CD4-positive, alpha-beta T cell treated with Interleukin-4 for 1 hour (primary cell): ENCODE data around the gene RNU11.
"Not testable (repeated sequence)": the region's sequence is repeated elsewhere in the genome, so short reads cannot be mapped to it uniquely, and the experiment has no call there.

Source experiments
- DNase-seq, 2 donors: peaks; one replicate each; pipeline ENCODE4 v3.0.0-alpha.2; 2020 to 2022

RNU11 gene

DNA sequence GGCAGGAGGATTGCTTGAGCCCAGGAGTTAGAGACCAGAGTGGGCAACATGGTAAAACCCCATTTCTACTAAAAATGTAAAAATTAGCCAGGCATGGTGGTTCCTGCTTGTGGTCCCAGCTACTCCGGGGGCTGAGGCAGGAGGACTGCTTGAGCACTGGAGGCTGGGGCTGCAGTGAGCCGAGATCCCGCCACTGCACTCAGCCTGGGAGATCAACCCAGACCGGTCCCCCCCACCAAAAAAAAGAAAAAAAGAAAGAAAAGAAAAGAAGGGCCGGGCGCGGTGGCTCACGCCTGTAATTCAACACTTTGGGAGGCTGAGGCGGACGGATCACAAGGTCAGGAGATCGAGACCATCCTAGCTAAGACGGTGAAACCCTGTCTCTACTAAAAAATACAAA, 18.4 kb downstream of the RNU11 start:
- DNase-seq: no peak

- DNase-seq: peak; percentile 83 to 86
Observed at GRCh38 chr1:28668191-28668955, 20.0 kb downstream of the RNU11 start, which contains the start of gene GMEB1. GMEB1 (plus strand) TSS chr1:28668784; CDS start chr1:28683613, 14,829 bp downstream.

- DNase-seq: peak; percentile 26 to 48
Observed at GRCh38 chr1:28668956-28669723, 20.7 kb downstream of the RNU11 start.

DNA sequence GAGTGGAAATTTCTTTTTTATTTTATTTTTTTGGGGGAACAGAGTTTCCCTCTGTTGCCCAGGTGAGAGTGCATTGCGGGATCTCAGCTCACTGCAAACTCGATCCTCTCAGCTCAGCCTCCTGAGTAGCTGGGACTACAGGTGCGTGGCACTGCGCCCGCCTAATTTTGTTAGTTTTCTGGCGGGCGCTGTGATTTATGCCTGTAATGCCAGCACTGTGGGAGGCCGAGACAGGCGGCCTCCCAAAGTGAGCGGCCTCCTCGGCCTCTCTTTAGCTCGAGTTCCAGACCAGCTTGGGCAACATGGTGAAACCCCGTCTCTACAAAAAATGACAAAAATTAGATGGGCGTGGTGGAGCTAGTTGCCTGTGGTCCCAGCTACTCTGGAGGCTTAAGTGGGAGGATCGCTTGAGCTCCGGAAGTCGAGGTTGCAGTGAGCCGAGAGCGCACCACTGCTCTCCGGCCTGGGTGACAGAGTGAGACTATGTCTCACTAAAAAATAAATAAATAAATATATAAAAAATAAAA, 22.9 kb downstream of the RNU11 start:
- DNase-seq: no peak

DNA sequence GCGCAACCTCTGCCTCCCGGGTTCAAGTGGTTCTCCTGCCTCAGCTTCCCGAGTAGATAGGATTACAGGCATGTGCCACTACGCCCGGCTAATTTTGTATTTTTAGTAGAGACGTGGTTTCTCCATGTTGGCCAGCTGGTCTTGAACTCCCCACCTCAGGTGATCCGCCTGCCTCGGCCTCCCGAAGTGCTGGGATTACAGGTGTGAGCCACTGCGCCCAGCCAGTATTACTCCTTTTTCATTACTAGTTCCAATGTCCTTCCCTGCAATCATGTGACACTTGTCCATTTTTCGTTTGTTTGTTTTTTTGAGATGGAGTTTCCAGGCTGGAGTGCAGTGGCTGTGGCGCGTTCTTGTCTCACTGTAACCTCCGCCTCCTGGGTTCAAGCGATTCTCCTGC, 24.6 kb downstream of the RNU11 start:
- DNase-seq: not testable (repeated sequence)

GRCh38 chr1:28675924-28676257, 27.5 kb downstream of the RNU11 start:
- no peak for DNase-seq

DNA sequence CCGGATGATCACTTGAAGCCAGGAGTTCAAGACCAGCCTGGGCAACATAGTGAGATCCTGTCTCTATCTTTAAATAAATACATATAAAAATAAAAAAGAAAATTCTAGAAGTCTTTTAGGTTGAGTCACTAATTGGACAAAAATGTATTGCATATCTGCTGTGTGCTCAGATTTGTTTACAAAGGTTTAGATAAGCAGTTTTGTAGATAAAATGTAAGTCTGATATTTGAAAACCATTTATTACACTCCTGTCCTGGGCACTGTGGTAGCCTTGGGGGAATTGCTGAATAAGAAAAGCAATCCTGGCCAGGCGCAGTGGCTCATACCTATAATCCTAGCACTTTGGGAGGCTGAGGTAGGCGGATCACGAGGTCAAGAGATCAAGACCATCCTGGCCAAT, 31.8 kb downstream of the RNU11 start:
- no peak for DNase-seq

DNA sequence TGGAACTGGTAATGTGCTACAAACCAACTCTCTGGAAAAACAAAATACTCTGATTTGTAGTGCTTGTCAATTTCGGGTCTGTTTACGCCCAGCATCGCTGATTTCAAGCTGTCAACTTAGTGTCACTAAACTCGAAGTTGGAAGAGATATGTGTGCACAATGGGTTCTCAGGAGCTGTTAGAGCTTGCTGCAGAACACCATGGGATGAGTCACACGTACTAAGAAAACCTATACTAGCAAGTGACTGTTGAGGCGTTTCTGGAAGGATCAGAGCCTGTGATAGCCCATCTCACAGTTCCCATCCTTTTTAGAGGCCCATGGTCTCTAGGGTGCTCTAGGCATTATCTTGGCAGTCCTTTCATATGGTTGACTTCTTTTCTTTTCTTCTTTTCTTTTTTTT, 34.4 kb downstream of the RNU11 start:
- no peak for DNase-seq

DNA sequence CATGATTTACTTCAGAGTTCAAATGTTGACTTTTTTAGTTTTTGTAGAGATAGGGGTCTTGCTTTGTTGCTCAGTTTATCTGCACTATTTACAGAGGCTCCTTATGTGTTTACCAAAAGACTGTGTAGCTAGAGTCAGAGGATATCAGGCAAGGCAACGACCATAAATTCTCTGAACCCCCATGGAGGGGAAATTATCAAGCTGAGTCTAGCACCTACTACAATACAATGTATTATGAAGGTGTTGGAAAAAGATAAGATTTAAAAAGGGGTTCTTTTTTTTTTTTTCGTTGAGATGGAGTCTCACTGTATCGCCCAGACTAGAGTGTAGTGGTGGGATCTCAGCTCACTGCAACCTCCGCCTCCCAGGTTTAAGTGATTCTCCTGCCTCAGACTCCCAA, 36.5 kb downstream of the RNU11 start:
- DNase-seq: no peak

DNA sequence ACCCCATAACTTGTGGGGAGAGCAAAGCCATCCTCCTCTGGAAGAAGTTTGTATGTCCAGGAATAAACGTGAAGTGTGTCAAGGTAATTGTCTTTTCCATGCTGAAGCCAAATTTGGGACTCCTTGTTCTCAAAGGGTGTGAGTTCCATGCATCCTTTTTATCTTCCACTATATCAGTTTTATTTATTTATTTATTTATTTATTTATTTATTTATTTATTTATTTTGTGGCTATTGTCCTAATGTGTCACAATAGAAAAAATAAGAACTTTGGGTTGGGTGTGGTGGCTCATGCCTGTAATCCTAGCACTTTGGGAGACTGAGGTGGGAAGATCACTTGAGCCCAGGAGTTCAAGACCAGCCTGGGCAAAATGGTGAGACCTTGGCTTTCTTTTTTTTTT, 43.2 kb downstream of the RNU11 start:
- not testable (repeated sequence) for DNase-seq
